Activated effector memory CD4-positive, alpha-beta T cell treated with anti-CD3 and anti-CD28 coated beads, Interleukin-2, amount 50 U/mL, for 16 hours (primary cell): Measurements from ENCODE around the gene SLX4IP.
A peak's percentile ranks its signal among the peaks of the same experiment; 100 is the strongest.
"Not testable (repeated sequence)": the region's sequence is repeated elsewhere in the genome, so short reads cannot be mapped to it uniquely, and the experiment has no call there.

Source experiments
- DNase-seq: peaks from one replicate; pipeline ENCODE4 v3.0.0-alpha.2; 2020

Gene SLX4IP

DNA sequence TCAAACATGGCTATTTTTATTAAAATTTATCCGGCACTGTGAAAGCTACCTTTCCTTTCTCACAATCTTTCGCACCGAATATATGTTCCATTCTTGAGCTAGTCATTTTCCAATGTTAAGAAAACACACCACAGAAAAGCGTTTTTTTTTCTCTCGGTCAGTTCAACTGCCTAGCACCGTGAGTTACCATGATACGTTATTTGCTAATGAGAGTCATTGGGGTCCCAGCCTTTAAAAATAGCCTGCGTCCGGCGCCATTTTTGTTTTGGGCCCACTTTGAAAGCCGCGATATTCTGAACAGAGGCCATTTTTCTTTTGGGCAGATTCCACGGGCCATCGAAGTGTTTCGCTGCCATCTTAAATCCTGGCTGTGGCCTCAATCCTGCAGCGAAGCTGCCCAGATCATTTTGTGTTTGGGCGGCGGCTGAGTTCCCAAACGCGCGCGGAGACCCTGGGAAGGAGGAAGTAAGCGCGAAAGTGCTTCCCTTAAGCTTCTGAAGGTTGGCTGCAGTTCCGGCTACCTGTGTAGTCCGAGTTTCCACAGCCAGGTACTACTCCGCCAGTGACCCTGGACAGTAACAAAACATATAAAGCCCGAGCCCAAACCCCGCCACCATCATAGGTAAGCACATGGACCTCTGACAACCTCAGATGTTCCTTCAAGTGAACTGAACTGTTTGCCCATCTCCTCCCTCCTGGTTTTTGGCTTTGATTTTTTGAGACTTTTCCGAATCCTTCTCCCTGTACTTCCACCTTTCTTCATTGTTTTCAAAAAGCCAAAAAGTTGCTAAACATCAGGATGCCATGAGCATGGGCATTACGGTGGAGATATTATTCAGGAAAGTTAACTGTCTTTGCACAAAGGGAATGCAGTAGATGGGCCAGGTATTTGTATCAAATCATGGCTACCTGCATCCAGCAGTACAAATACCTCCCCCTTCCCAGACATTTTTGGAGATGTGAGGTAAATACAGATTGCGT, at the start of gene SLX4IP:
Gene SLX4IP, plus strand, starts transcription at position 474 of the 981 bp plus-strand sequence. CDS start 22,900 bp downstream, outside the sequence.
- peak; percentile 93 for DNase-seq

DNA sequence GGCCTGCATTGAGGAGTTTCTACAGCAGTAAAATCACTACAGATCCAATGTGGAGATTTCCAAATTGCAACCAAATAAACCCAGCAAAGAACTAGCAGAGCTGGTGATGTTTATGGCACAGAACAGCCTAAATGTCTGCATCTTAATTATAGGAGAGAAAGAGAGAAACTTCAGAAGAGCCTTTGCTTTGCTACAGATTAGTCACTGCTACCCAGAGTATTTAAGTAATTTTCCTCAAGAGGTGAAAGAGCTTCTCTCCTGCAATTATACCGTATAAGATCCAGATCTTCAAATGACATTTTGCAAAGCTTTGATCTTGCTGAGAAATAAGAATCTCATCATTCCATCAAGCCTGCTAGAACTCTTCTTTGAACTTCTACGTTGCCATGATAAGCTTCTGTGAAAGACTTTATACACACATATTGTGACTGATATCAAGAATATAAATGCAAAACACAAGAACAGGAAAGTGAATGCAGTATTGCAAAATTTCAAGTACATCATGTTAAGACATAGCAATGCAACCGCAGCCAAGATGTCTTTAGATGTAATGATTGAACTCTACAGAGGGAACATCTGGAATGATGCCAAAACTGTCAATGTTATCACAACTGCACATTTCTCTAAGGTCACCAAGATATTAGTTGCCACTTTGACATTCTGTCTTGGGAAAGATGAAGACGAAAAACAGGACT, 49.1 kb upstream of the SLX4IP start:
- no peak for DNase-seq

DNA sequence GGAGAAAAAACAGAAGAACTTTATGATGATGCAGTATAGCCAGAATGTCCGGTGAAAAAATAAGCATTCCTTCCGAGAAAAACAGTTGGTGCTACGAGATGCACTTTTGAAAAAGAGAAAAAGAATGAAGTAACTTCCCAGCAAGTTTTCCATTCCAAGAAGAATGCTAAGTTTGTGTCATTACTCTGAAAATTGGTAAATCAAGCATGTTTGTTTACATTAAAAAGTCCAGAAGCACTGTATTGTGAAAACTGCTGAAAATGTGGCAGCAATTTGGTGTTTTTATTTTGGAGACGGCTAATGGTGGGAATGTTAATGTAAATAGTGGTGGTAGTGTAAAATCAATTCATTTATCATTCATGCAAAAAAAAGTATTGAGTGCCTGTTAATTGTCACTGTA, 47.4 kb upstream of the SLX4IP start:
- DNase-seq = no peak

DNA sequence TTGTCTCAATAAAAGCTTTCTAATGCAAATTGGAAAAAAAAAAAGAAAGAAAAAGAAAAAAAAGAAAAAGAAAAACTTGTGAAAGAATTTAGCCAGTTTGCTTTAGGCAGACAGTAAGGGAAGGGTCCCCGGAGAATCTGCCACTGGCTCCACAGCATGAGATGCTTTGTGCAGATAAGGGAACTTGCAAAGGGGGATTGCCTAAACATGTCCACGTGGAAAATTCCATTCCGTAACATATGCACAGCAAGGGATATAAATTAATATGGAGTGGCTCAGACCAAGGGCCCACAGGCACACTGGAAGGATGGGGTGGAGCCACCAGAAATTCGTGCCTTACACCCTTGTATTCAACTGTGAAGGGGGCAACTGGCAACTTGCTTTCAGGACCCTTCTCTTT, 46.5 kb upstream of the SLX4IP start:
- DNase-seq = no peak

DNA sequence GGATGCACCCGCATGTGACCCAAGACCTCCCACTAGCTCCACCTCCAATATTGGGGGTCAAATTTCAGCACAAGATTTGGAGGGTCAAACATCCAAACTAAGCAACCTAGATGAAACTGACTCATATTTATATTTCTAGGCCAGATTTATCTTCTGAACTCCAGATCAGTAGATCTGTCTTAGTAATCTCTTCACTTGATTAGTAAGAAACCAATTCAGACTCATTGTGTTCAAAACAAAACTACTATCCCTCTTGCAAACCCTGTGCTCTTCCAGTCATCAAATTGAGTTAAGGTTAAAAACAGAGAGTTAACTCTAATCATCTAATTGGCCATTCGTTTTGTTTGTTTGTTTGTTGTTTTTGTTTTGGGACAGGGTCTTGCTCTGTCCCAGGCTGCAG, 44.4 kb upstream of the SLX4IP start:
- DNase-seq = no peak

DNA sequence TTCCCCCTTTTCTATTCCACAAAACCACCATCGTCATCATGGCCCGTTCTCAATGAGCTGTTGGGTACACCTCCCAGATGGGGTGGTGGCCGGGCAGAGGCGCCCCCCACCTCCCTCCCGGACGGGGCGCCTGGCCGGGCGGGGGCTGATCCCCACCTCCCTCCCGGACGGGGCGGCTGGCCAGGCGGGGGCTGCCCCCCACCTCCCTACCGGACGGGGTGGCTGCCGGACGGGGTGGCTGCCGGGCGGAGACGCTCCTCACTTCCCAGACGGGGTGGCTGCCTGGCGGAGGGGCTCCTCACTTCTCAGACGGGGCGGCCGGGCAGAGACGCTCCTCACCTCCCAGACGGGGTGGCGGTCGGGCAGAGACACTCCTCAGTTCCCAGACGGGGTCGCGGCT, 40.4 kb upstream of the SLX4IP start:
- not testable (repeated sequence) for DNase-seq

GRCh38 chr20:10398834-10399369, 36.2 kb upstream of the SLX4IP start:
- no peak for DNase-seq

GRCh38 chr20:10402938-10403608, 32.0 kb upstream of the SLX4IP start:
- no peak for DNase-seq

DNA sequence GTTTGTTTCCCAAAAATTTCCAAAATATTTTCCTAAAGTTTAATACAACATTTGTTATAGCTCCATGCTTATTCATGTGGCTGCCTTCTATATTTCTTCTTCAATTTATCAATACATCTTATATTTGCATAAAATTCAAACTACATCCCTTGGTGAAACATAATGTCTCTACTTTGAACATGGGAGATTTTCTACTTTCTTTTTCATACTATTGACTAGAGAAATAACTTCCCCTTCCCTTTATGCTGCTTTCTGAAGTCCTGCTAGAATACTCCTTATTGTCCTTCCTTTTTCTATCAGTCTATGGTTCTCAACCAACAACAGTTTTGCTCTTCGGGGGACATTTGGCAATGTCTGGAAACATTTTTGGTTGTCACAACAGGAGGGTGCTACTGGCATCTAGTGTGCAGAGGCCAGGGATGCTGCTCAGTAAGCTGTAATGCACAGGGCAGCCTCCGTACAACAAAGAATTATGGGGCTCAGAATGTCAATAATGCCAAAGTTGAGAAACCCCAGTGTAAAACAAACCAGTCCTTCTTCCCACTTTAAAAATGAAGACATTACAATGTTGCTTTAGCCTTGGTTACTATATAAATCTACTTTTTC, 31.0 kb upstream of the SLX4IP start:
- no peak for DNase-seq

DNA sequence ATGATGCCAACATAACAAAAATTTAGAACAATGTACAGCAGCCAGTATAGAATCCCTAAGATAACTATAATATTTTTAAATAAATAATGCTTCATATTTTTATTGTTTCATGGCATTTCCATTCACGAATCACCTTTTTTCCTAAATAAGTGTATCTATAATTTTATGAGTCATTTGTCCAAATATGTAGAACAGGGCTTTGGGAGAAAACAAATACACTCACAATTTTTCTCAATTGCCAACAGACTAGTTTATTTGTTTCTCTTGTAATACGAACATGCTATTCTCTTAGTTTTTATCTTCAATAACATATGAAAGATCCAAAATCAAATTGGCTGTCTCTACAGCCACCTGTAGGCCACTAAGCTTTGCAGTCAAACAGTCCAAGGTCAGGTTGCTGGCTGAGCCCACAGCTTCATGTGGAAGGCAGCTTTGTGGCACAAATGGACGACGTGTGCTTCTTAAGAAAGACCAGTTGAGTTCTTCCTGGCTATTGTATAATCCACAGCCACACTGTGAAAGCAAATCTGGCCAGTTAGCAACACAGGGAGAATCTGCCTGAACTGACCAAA, 30.1 kb upstream of the SLX4IP start:
- no peak for DNase-seq

GRCh38 chr20:10408108-10408813, 26.8 kb upstream of the SLX4IP start:
- DNase-seq = no peak

GRCh38 chr20:10411673-10412072, 23.4 kb upstream of the SLX4IP start:
- no peak for DNase-seq

GRCh38 chr20:10412591-10413408, 22.3 kb upstream of the SLX4IP start:
- DNase-seq = no peak

- no peak for DNase-seq
Observed at GRCh38 chr20:10415013-10415650, 20.0 kb upstream of the SLX4IP start.

DNA sequence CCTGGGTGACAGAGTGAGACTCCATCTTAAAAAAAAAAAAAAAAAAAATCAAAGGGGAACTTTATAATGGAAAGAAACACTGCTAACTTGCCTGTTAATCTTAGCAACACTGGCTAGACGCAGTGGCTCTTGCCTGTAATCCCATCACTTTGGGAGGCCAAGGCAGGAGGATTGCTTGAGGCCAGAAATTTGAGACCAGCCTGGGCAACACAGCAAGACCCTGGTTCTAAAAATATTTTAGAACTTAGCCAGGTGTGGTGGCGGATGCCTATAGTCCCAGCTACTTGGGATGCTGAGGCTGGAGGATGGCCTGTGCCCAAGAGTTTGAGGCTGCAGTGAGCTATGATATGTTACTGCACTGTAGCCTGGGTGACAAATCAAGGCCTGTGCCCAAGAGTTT, 17.9 kb upstream of the SLX4IP start:
- not testable (repeated sequence) for DNase-seq

DNA sequence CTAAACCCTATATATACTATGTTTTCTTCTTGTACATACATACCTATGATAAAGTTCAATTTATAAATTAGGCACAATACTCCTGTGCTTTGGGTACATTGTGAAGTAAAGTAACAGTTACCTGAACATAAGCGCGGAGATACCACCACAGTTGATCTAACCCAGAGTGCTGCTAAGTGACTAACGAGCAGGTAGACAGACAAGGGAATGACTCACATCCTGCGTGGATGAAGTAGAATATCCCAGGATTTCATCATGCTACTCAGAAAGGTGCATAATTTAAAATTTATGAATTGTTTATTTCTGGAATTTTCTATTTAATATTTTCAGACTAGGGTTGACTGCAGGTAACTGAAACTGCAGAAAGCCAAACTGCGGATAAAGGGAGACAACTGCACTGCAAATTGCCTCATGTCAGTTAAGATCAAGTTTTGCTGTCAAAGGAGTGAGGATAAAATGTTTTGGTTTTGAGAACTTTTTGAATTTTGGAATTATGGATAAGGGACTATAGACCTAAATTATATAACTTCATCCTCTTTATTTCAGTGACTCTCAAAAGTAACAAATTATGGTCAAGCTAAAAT, 15.5 kb upstream of the SLX4IP start:
- no peak for DNase-seq

DNA sequence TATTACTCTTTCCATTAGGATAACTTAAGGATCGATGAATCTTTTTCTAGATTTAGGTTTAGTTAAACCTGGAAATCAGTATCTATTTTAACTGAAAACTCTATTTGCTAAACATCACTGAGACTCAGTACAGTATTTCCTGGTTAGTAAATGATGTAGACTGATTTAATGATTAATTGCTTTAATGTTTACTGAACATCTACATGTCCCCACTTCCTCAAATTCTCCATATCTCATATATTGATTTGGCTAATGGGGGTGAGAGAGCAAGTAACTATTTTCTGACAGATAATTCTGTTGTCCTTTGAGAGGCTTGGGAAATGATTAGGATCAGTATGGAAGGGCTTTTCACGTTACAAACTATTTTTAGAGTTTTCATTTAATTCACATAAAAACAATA, 11.4 kb upstream of the SLX4IP start:
- no peak for DNase-seq

DNA sequence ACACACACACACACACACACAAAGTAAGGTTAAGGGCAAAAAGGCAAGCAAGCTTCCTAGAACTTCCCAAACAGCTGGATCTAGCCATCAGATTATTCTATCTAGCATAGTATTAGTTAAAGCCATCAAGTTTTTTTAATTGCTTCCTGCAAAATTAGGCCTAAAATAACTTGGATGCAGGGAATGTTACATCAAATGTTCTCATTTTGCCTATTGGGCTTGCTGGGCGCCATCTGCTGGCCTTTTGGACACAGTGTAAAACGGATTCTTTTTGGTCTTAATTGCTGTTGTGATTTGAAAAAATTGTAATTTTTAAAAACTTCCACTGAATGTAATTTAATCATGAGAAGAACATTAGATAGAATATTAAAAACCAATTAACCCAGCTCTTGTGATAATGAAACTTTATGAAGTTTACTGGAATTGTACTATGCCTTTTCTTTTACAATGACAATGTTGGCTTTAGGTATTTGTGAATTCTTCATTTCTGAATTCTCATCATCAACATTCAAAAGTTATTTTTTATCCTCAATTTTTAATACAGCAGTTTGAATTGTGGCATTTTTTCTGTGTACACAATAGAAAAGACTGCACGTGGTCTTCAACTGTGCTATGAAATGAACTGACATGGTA, 7.9 kb upstream of the SLX4IP start:
- peak; percentile 82 for DNase-seq

DNA sequence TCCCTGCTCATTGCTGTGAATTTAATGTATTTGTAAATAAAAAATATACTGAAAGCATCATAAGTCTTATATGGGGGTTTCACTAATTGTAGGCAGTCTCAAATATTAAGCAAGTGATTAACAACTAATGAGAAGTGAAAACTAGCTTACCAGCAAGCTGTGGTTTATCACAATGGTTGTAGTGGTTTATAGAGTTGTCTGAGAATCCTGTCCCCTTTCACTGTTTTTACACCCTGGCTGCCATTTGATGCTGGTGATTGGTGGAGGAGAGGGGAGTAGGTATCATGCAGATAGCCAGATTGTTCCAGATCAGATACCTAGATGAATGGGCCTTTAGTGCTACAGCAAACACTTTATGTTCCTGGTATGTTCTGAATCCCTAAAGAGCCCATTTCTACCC, 7.1 kb upstream of the SLX4IP start:
- DNase-seq = no peak
